GM12875 (cell line): Measurements from ENCODE around the gene SPPL3.

Source experiments
- H3K4me3 ChIP-seq: one replicate; pipeline ENCODE4 v1.5.1; 2011; ENCODE audit warnings: low read depth, low read length, control low read depth
- TF ChIP-seq, protein P1 (sequence below): IDR thresholded peaks from 2 replicates; pipeline ENCODE4 v1.5.1; 2011; ENCODE audit warnings: low read depth, mild to moderate bottlenecking, control low read depth, inconsistent platforms, low read length, moderate library complexity, borderline replicate concordance; ENCODE audit not compliant: insufficient read depth

SPPL3 gene

GRCh38 chr12:120813588-120814153 is 90.5 kb downstream of the SPPL3 start:
- TF ChIP-seq, protein P1, sequence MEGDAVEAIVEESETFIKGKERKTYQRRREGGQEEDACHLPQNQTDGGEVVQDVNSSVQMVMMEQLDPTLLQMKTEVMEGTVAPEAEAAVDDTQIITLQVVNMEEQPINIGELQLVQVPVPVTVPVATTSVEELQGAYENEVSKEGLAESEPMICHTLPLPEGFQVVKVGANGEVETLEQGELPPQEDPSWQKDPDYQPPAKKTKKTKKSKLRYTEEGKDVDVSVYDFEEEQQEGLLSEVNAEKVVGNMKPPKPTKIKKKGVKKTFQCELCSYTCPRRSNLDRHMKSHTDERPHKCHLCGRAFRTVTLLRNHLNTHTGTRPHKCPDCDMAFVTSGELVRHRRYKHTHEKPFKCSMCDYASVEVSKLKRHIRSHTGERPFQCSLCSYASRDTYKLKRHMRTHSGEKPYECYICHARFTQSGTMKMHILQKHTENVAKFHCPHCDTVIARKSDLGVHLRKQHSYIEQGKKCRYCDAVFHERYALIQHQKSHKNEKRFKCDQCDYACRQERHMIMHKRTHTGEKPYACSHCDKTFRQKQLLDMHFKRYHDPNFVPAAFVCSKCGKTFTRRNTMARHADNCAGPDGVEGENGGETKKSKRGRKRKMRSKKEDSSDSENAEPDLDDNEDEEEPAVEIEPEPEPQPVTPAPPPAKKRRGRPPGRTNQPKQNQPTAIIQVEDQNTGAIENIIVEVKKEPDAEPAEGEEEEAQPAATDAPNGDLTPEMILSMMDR, result no peak
- H3K4me3 ChIP-seq, result no peak overlapping the region

- TF ChIP-seq, protein P1, result no peak
- no peak overlapping the region for H3K4me3 ChIP-seq
Observed at GRCh38 chr12:120810021-120810420, 94.1 kb downstream of the SPPL3 start.

DNA sequence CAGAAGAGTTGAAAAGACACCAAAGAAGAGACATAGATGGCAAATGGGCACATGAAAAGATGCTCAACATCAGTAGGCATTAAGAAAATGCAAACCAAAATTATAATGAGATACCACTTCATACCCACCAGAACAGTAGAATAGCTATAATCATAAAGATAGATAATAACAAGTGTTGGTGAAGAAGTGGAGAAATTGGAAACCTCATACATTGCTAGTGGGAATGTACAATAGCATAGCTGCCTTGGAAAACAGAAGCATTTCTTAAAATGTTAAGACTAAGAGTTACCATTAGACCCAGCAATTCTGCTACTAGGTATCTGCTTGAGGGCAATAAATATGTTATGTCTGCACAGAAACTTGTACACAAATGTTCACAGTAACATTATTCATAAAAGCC is 99.7 kb downstream of the SPPL3 start:
- TF ChIP-seq, protein P1, result no peak
- no peak overlapping the region for H3K4me3 ChIP-seq

GRCh38 chr12:120801146-120801545 is 103.0 kb downstream of the SPPL3 start:
- H3K4me3 ChIP-seq, result no peak overlapping the region
- TF ChIP-seq, protein P1, result no peak

GRCh38 chr12:120800665-120801064 is 103.5 kb downstream of the SPPL3 start:
- H3K4me3 ChIP-seq, result no peak overlapping the region
- TF ChIP-seq, protein P1, result no peak

- no peak overlapping the region for H3K4me3 ChIP-seq
- TF ChIP-seq, protein P1, result no peak
Observed at GRCh38 chr12:120799243-120800045, 104.7 kb downstream of the SPPL3 start.

- TF ChIP-seq, protein P1, result no peak
Observed at GRCh38 chr12:120798696-120799095, 105.5 kb downstream of the SPPL3 start.

More at GRCh38 chr12:120798696-120799095, 105.5 kb downstream of the SPPL3 start:
- H3K4me3 ChIP-seq, result no peak overlapping the region
